DOHH2 (cell line): ENCODE data around the gene KCNQ1.

ENCODE experiments used
- H3F3A ChIP-seq: fragments of 200-600 bp; sonication (generic), shearing (Covaris generic); 2 replicates; pipeline ENCODE4 v1.6.0; 2016; ENCODE audit warnings: antibody characterized with exemption, mild to moderate bottlenecking; ENCODE audit not compliant: control insufficient read depth, insufficient read depth
- H3K27ac ChIP-seq: fragments of 200-600 bp; sonication (generic); 2 replicates; pipeline ENCODE4 v1.5.1; 2014; ENCODE audit warnings: low read depth, mild to moderate bottlenecking, low read length, moderate library complexity
- H3K27me3 ChIP-seq: fragments of 200-600 bp; sonication (generic); 2 replicates; pipeline ENCODE4 v1.6.1; 2014; ENCODE audit warnings: mild to moderate bottlenecking, low read length, mixed read lengths; ENCODE audit not compliant: control insufficient read depth
- H3K36me3 ChIP-seq: fragments of 200-600 bp; sonication (generic); 2 replicates; pipeline ENCODE4 v1.6.1; 2014; ENCODE audit warnings: mild to moderate bottlenecking, low read length, moderate library complexity, mixed read lengths; ENCODE audit not compliant: control insufficient read depth
- H3K4me1 ChIP-seq: fragments of 200-600 bp; sonication (generic); 2 replicates; pipeline ENCODE4 v1.6.1; 2014; ENCODE audit warnings: mild to moderate bottlenecking, low read length, mixed read lengths; ENCODE audit not compliant: control insufficient read depth
- H3K4me2 ChIP-seq: fragments of 200-600 bp; sonication (generic); 2 replicates; pipeline ENCODE4 v1.6.0; 2014; ENCODE audit warnings: mild to moderate bottlenecking, low read length, moderate library complexity
- H3K4me3 ChIP-seq: fragments of 200-600 bp; sonication (generic); 2 replicates; pipeline ENCODE4 v1.5.1; 2014; ENCODE audit warnings: mild to moderate bottlenecking, low read length, mixed read lengths
- H3K79me2 ChIP-seq: fragments of 200-600 bp; sonication (generic); 2 replicates; pipeline ENCODE4 v1.6.1; 2014; ENCODE audit warnings: mild to moderate bottlenecking, low read length, mixed read lengths; ENCODE audit not compliant: control insufficient read depth
- H3K9me2 ChIP-seq: fragments of 200-600 bp; sonication (generic); replicated peaks from 2 replicates; pipeline ENCODE4 v1.6.1; 2014; ENCODE audit warnings: mild to moderate bottlenecking, low read length, mixed read lengths; ENCODE audit not compliant: control insufficient read depth
- H3K9me3 ChIP-seq: fragments of 200-600 bp; sonication (generic); 2 replicates; pipeline ENCODE4 v1.6.1; 2014; ENCODE audit warnings: antibody characterized with exemption, low read length, mixed read lengths; ENCODE audit not compliant: control insufficient read depth, insufficient read depth
- H4K20me1 ChIP-seq: fragments of 200-600 bp; sonication (generic); 2 replicates; pipeline ENCODE4 v1.6.0; 2014; ENCODE audit warnings: low read depth, mild to moderate bottlenecking, antibody characterized with exemption, low read length, moderate library complexity; ENCODE audit not compliant: control insufficient read depth, insufficient read depth
- CTCF ChIP-seq: fragments of 200-600 bp; sonication (generic); IDR thresholded peaks from one replicate; pipeline ENCODE4 v1.5.1; 2014; ENCODE audit warnings: antibody characterized with exemption, mild to moderate bottlenecking, low read depth, low read length; ENCODE audit not compliant: poor library complexity, severe bottlenecking
- EZH2phosphoT487 ChIP-seq: fragments of 200-600 bp; sonication (generic); IDR thresholded peaks from 2 replicates; pipeline ENCODE4 v1.6.1; 2017; ENCODE audit warnings: borderline replicate concordance, mild to moderate bottlenecking, antibody characterized with exemption, low read length, moderate library complexity, mixed read lengths

Gene KCNQ1

DNA sequence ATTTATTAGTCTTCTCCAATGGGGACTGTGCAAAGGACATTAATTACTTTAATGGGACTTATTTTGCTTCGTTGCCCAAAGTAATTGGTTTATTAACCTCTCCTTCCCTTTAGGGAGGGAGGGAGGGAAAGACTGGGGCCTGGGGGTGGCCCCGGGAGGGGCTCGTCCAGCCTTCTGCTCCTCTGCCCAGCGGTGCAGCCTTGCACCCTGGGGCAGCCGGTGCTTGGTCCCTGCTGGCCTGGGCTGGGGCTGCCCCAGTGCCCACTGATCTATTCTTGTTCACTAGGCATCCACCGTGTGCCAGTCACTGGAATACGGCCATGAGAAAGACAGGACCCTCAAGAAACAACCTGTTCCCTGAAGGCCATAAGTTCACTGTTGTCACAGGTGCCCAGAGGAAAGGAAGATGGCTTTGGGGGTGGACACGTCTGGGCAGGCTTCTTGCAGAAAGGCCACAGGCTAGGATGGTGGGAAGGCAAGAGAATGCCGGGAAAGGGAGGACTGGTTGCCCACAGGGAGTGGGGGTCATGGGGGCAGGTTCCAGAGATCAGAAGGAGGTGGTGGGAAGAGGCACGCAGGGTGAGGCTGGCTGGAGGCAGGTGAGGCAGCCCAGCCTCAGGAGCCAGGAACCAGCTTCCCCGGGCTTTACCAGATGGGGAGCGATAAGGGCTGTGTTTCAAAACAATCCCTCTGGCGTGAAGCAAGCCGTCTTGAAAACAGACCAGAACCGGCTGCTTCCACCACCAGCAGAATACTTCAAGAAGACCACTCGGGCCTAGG, 302.6 kb downstream of the KCNQ1 start:
- no peak for TF ChIP-seq CTCF
- TF ChIP-seq EZH2phosphoT487: no peak
- no peak overlapping the region for H3K4me3 ChIP-seq
- H3K9me3 ChIP-seq: no peaks in the 10 kb centered on the region
- H3K27ac ChIP-seq: no peak overlapping the region
- H3K79me2 ChIP-seq: no peaks in the 10 kb centered on the region
- H3K4me1 ChIP-seq: no peaks in the 10 kb centered on the region
- H3K4me2 ChIP-seq: no peak overlapping the region
- no peaks in the 10 kb centered on the region for H3F3A ChIP-seq
- H3K9me2 ChIP-seq: no peaks in the 10 kb centered on the region
- H3K27me3 ChIP-seq: no peaks in the 10 kb centered on the region
- H3K36me3 ChIP-seq: no peaks in the 10 kb centered on the region
- H4K20me1 ChIP-seq: no peaks in the 10 kb centered on the region

GRCh38 chr11:2748061-2748813, 303.4 kb downstream of the KCNQ1 start:
- Histone ChIP-seq H3K79me2 (no peaks in the 10 kb centered on the region), H4K20me1 (no peaks in the 10 kb centered on the region), H3F3A (no peaks in the 10 kb centered on the region), H3K9me3 (no peaks in the 10 kb centered on the region), H3K27ac (no peak overlapping the region), H3K4me1 (no peaks in the 10 kb centered on the region), H3K4me2 (no peak overlapping the region), H3K27me3 (no peaks in the 10 kb centered on the region), H3K4me3 (no peak overlapping the region), H3K36me3 (no peaks in the 10 kb centered on the region), H3K9me2 (no peaks in the 10 kb centered on the region)
- TF ChIP-seq CTCF (no peak), EZH2phosphoT487 (no peak)

DNA sequence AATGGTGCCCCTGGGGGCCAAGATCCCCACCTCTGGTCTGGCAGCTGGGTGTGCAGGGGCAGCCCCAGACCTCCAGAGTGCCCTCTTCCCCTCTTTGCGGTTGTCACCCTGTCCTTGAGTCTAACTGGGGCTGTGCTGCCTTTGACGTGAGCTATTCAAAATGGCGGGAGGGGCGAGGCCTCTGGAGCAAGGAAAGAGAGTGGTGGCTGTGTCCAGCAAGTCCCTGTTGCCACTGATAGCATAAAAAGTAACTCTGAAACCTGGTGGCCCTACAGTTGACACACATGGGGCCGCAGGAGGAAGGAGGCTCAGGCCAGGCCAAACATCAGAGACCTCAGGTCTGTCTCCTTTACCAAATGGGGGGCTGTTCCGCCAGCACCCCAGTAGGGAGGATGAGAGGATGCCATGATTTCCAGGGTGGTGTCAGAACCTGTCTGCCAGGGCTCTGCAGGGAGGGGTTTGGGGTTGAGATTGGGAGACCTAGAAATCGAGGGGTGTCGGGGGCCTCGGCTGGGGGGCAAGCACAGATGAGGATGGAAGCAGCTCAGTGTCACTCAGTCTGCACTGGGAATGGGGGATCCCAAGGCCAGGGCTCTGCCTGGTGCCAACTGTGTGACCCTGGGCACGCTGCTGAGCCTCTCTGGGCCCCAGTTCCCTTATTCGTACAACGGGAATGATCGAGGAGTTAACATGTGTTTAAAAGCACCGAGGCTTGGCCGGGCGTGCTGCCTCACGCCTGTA, 304.2 kb downstream of the KCNQ1 start:
- no peaks in the 10 kb centered on the region for H3K9me3 ChIP-seq
- H3K27me3 ChIP-seq: no peaks in the 10 kb centered on the region
- no peak for TF ChIP-seq CTCF
- no peak for TF ChIP-seq EZH2phosphoT487
- no peak overlapping the region for H3K4me3 ChIP-seq
- H3K9me2 ChIP-seq: no peaks in the 10 kb centered on the region
- H3K4me2 ChIP-seq: no peak overlapping the region
- no peaks in the 10 kb centered on the region for H3K79me2 ChIP-seq
- no peaks in the 10 kb centered on the region for H3K36me3 ChIP-seq
- H4K20me1 ChIP-seq: no peaks in the 10 kb centered on the region
- H3K4me1 ChIP-seq: no peaks in the 10 kb centered on the region
- no peak overlapping the region for H3K27ac ChIP-seq
- no peaks in the 10 kb centered on the region for H3F3A ChIP-seq
